HepG2 (cell line): ENCODE data around the gene INTS7. TPM values are rescaled to one million over a fixed set of nuclear protein-coding genes. Genes with fewer than 3 reads are reported as not detected.
A peak's percentile ranks its signal among the peaks of the same experiment; 100 is the strongest.

Experiments
- ATAC-seq: fragments of 200-7000 bp; cut with Tn5 transposase; 3 replicates; pipeline ENCODE4 v1.9.1; 2020; ENCODE audit warnings: mild to moderate bottlenecking, moderate library complexity
- BruUV-seq: library from RNA; stranded (reverse); fragments of 400-500 nt; replicated peaks from 2 replicates; lab custom pipeline; 2021; lab: Mats Ljungman, UMichigan
- CTCF ChIA-PET: fragments of 300-600 bp; formaldehyde crosslinking; extraction: SDS; loops from one replicate; lab custom pipeline; 2021; ENCODE audit warnings: low total read pairs, inconsistent platforms, low intra/inter-chr PET ratio; lab: Yijun Ruan, JAX
- POLR2A ChIA-PET: fragments of 350-600 bp; sonication (Branson Sonifier 250); formaldehyde crosslinking; loops from one replicate; lab custom pipeline; 2020; ENCODE audit warnings: antibody characterized with exemption, inconsistent platforms; lab: Yijun Ruan, JAX
- DNase-seq: peaks from one replicate; pipeline ENCODE4 v3.0.0-alpha.2; 2015; ENCODE audit warnings: low spot score
- FAIRE-seq: peaks from 3 replicates; lab custom pipeline; 2011; peaks lifted over from hg19 to GRCh38; lab: Jason Lieb, UNC
- H2AFZ ChIP-seq: one replicate; pipeline ENCODE4 v1.6.1; 2011; ENCODE audit warnings: low read length, inconsistent platforms
- H3K27ac ChIP-seq: fragments of 300-600 bp; 3 replicates; pipeline ENCODE4 v1.8.0; 2011; ENCODE audit warnings: mixed run types, mild to moderate bottlenecking, mixed read lengths, low read length, inconsistent platforms; ENCODE audit not compliant: insufficient read depth; ENCODE audit errors: extremely low read length
- H3K27me3 ChIP-seq, 2 experiments: fragments of 200-600 bp in 1 of 2; 2 replicates in 1 of 2; 3 replicates in 1 of 2; pipeline versions ENCODE4 v1.6.0 to v1.8.0; 2011; ENCODE audit warnings: low read length in 2 of 2, mild to moderate bottlenecking in 2 of 2, moderate library complexity in 2 of 2, inconsistent platforms in 1 of 2; ENCODE audit not compliant: insufficient read depth in 2 of 2, control insufficient read depth in 1 of 2
- H3K36me3 ChIP-seq, 2 experiments: fragments of 200-600 bp in 1 of 2; replicated peaks in 1 of 2; 2 replicates in 1 of 2; 3 replicates in 1 of 2; pipeline versions ENCODE4 v1.5.1 to v1.8.0; 2011; ENCODE audit warnings: low read length in 2 of 2, inconsistent platforms in 1 of 2; ENCODE audit not compliant: insufficient read depth in 2 of 2, control insufficient read depth in 1 of 2
- H3K4me1 ChIP-seq: 2 replicates; pipeline ENCODE4 v1.5.1; 2012; ENCODE audit warnings: low read length, inconsistent platforms; ENCODE audit not compliant: insufficient read depth
- H3K4me2 ChIP-seq: 2 replicates; pipeline ENCODE4 v1.6.0; 2011; ENCODE audit warnings: low read depth, low read length, inconsistent platforms
- H3K4me3 ChIP-seq, 3 experiments: fragments of 200-600 bp in 1 of 3; sonication (generic), shearing (Covaris generic) in 1 of 3; replicated peaks in 1 of 3; 2 replicates each; pipeline ENCODE4 v1.5.1; 2011 to 2016; ENCODE audit warnings: low read length in 3 of 3, inconsistent platforms in 2 of 3, low read depth in 2 of 3, mild to moderate bottlenecking in 2 of 3, control low read depth in 1 of 3, mixed read lengths in 1 of 3; ENCODE audit not compliant: insufficient read depth in 1 of 3
- H3K79me2 ChIP-seq: one replicate; pipeline ENCODE4 v1.6.1; 2011; ENCODE audit warnings: low read length, inconsistent platforms; ENCODE audit not compliant: insufficient read depth
- H3K9ac ChIP-seq: 2 replicates; pipeline ENCODE4 v1.6.0; 2011; ENCODE audit warnings: mild to moderate bottlenecking, low read depth, low read length, inconsistent platforms; ENCODE audit not compliant: insufficient read depth
- H3K9me3 ChIP-seq: 2 replicates; pipeline ENCODE4 v1.5.1; 2012; ENCODE audit warnings: mild to moderate bottlenecking, low read length
- H4K20me1 ChIP-seq: 2 replicates; pipeline ENCODE4 v1.6.0; 2011; ENCODE audit warnings: inconsistent platforms, mild to moderate bottlenecking, low read length, moderate library complexity; ENCODE audit not compliant: insufficient read depth
- CENPT ChIP-seq: sonication (generic); formaldehyde crosslinking; IDR thresholded peaks from 2 replicates; pipeline ENCODE4 v1.8.0; 2022; ENCODE audit warnings: low read depth, mild to moderate bottlenecking, moderate library complexity, missing genetic modification reagents
- CTCF ChIP-seq: sonication (generic); formaldehyde crosslinking; IDR thresholded peaks from 2 replicates; pipeline ENCODE4 v1.5.0; 2020; ENCODE audit warnings: mild to moderate bottlenecking, missing genetic modification reagents, moderate library complexity
- ELF4 ChIP-seq: sonication (generic); formaldehyde crosslinking; IDR thresholded peaks from 2 replicates; pipeline ENCODE4 v1.5.0; 2020; ENCODE audit warnings: missing genetic modification reagents, mild to moderate bottlenecking, moderate library complexity, borderline replicate concordance
- KLF11 ChIP-seq: IDR thresholded peaks from 2 replicates; pipeline ENCODE4 v1.6.1; 2016; ENCODE audit warnings: missing compliant biosample characterization
- MIXL1 ChIP-seq: IDR thresholded peaks from 2 replicates; pipeline ENCODE4 v1.6.1; 2016
- SMC3 ChIP-seq: IDR thresholded peaks from 2 replicates; pipeline ENCODE4 v1.6.1; 2011; ENCODE audit warnings: low read length, improper control_type of control experiment
- STAG1 ChIP-seq: sonication (generic); formaldehyde crosslinking; IDR thresholded peaks from 2 replicates; pipeline ENCODE4 v1.4.0; 2020; ENCODE audit warnings: missing genetic modification reagents
- TEAD3 ChIP-seq: optimal IDR thresholded peaks from 2 replicates; pipeline ENCODE3; 2016; ENCODE audit warnings: borderline replicate concordance
- ZIK1 ChIP-seq: sonication (generic); formaldehyde crosslinking; IDR thresholded peaks from 2 replicates; pipeline ENCODE4 v1.5.0; 2020; ENCODE audit warnings: mild to moderate bottlenecking, low read depth, missing genetic modification reagents, borderline replicate concordance
- ZNF180 ChIP-seq: sonication (generic); formaldehyde crosslinking; IDR thresholded peaks from 2 replicates; pipeline ENCODE4 v1.4.0; 2020; ENCODE audit warnings: low read depth, missing genetic modification reagents, borderline replicate concordance
- WGBS: methylation state at CpG from one replicate; pipeline ENCODE4 v1.1.6; 2017; ENCODE audit warnings: low lambda C conversion rate; 5-methylcytosine and 5-hydroxymethylcytosine counted together
- in situ Hi-C: cut with HindIII; loops from 2 replicates; pipeline ENCODE4 v1.10.0; 2017; ENCODE audit warnings: low pct_unique_long_range_greater_than_20kb; ENCODE audit not compliant: extremely low pct_ligation_motif_present
- intact Hi-C: fragments of 100-400 bp; cut with micrococcal nuclease; formaldehyde crosslinking; loops from one replicate; pipeline ENCODE4 v1.10.0; 2022; ENCODE audit not compliant: unreplicated experiment
- polyA plus RNA-seq, 8 experiments: library from polyadenylated mRNA; depleted of rRNA in 3 of 8; stranded (reverse) in 7 of 8; unstranded in 1 of 8; fragments of >200 nt; fragmentation: Illumina TruSeq in 4 of 8; extraction: Trizol in 4 of 8; gene quantifications; 2 replicates each; pipeline versions ENCODE4 v1.2.1 to v1.2.3, GENCODE V29; 2011 to 2016; ENCODE audit warnings: low read depth in 4 of 8, missing spikeins in 1 of 8, mixed read lengths in 1 of 8; ENCODE audit not compliant: insufficient read depth in 1 of 8
- total RNA-seq, 5 experiments: library from RNA; depleted of rRNA; stranded (reverse); fragments of >200 nt; fragmentation: Illumina TruSeq; extraction: Trizol; gene quantifications; 2 replicates each; pipeline ENCODE4 v1.2.3, GENCODE V29; 2016; ENCODE audit warnings: low read depth in 1 of 5
- TF ChIP-seq, protein P1 (sequence below): IDR thresholded peaks from 2 replicates; pipeline ENCODE4 v1.6.1; 2016; ENCODE audit warnings: mild to moderate bottlenecking

The INTS7 gene
- total and polyA plus RNA-seq, 2 of the 13 experiments (the other 11 are each of a cell fraction or from before 2014, with no cell fraction given): 18.3 to 22.4 TPM

DNA sequence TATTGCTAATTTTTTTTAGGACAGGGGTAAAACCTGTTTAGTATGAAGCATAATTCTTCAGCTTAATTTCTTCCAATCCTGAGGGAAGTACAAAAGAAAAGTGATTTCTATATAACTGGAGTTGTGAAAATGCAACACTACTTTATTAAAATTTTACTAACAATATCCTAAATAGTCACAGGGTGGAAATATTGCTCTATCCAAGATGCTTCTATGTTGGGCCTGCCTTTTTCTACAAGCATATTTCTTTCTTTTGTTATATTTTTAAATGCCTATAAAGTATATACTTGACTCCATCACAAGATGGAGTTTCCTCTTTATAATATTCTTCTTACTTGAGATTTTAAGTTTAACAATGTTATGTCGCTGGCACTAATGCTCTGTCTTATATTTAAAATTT is 38.1 kb upstream of the INTS7 start (continued):
- no peak for TF ChIP-seq CENPT (CRISPR knock-in tag)

GRCh38 chr1:212072047-212072446 is 36.7 kb upstream of the INTS7 start:
- FAIRE-seq (no peak), DNase-seq (no peak), ATAC-seq (no peak)
- CTCF ChIA-PET: interaction anchor here (2.2 to 3.3 kb wide), 3 partner anchors 220 to 384 kb away, joined by 13 to 32 read pairs (median 25); no protein-coding TSS in a partner anchor
- BruUV-seq: no TSS peak
- H3K9me3 ChIP-seq: no peaks in the 10 kb centered on the region
- no peak overlapping the region for H3K9ac ChIP-seq
- H3K27me3 ChIP-seq: no peaks in the 10 kb centered on the region
- in situ Hi-C loops (loop anchor here (5.0 kb wide), 2 partner anchors 220 to 295 kb away; no protein-coding TSS in a partner anchor), intact Hi-C loops (no loop called here)
- peaks cover 1 to 40% of the 10 kb centered on the region in 2 experiments; a peak in 2 of 5 replicates for H3K36me3 ChIP-seq
- H3K4me2 ChIP-seq: no peak overlapping the region
- POLR2A ChIA-PET: interaction anchor here (0.6 to 0.7 kb wide), 2 partner anchors 183 to 1084 kb away, joined by 3 read pairs; no protein-coding TSS in a partner anchor
- H4K20me1 ChIP-seq: no peaks in the 10 kb centered on the region
- no peak overlapping the region for H2AFZ ChIP-seq
- no peak overlapping the region for H3K4me3 ChIP-seq
- H3K27ac ChIP-seq: no peak overlapping the region
- H3K79me2 ChIP-seq: no peaks in the 10 kb centered on the region
- WGBS: 88% methylated on average over 1 of the region's 1 CpG
- TF ChIP-seq ZIK1 (CRISPR knock-in tag) (no peak), ZNF180 (CRISPR knock-in tag) (no peak), KLF11 (no peak)
- no peaks in the 10 kb centered on the region for H3K4me1 ChIP-seq

GRCh38 chr1:212070720-212071302 is 35.5 kb upstream of the INTS7 start:
- Histone ChIP-seq H3K27me3 (no peaks in the 10 kb centered on the region), H4K20me1 (no peaks in the 10 kb centered on the region), H3K9me3 (no peaks in the 10 kb centered on the region), H3K4me1 (no peaks in the 10 kb centered on the region), H3K36me3 (peaks cover 3 to 48% of the 10 kb centered on the region in 2 experiments; a peak in 4 of 5 replicates), H3K4me3 (no peak overlapping the region), H3K27ac (no peak overlapping the region), H3K4me2 (no peak overlapping the region), H3K9ac (no peak overlapping the region), H3K79me2 (no peaks in the 10 kb centered on the region), H2AFZ (no peak overlapping the region)
- POLR2A ChIA-PET: interaction anchor here (0.8 to 1.3 kb wide), 3 partner anchors 172 to 215 kb away, joined by 3 to 7 read pairs (median 3); no protein-coding TSS in a partner anchor
- peak; percentile 35 for DNase-seq
- ATAC-seq: peak; percentile 69
- no TSS peak for BruUV-seq
- FAIRE-seq: peak; percentile 73
- intact Hi-C loops (loop anchor here (1.0 kb wide), 2 partner anchors 220 to 297 kb away; no protein-coding TSS in a partner anchor), in situ Hi-C loops (loop anchor here (5.0 kb wide), 2 partner anchors 221 to 296 kb away; no protein-coding TSS in a partner anchor)
- CTCF ChIA-PET: interaction anchor here (1.7 to 3.3 kb wide), 4 partner anchors 221 to 385 kb away, joined by 5 to 32 read pairs (median 19); no protein-coding TSS in a partner anchor
- TF ChIP-seq MIXL1 (CRISPR knock-in tag): 0 out of 2 replicates have a peak, but pooled peaks have one; percentile 34
- TF ChIP-seq TEAD3: peak; percentile 20
- peak; percentile 94 for TF ChIP-seq STAG1
- peak; percentile 71 for TF ChIP-seq CTCF (CRISPR knock-in tag)
- TF ChIP-seq, protein P1, sequence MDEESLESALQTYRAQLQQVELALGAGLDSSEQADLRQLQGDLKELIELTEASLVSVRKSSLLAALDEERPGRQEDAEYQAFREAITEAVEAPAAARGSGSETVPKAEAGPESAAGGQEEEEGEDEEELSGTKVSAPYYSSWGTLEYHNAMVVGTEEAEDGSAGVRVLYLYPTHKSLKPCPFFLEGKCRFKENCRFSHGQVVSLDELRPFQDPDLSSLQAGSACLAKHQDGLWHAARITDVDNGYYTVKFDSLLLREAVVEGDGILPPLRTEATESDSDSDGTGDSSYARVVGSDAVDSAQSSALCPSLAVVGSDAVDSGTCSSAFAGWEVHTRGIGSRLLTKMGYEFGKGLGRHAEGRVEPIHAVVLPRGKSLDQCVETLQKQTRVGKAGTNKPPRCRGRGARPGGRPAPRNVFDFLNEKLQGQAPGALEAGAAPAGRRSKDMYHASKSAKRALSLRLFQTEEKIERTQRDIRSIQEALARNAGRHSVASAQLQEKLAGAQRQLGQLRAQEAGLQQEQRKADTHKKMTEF (CRISPR knock-in tag): 0 out of 2 replicates have a peak, but pooled peaks have one; percentile 28
- TF ChIP-seq SMC3: peak; percentile 97
- TF ChIP-seq ELF4 (CRISPR knock-in tag): no peak
